ACC112 (cell line): Measurements from ENCODE around the gene MGAT5.

Source experiments
- H2AFZ ChIP-seq: fragments of 200-600 bp; sonication (generic); one replicate; pipeline ENCODE4 v1.6.0; 2017; ENCODE audit warnings: antibody characterized with exemption, low read length; ENCODE audit not compliant: unreplicated experiment
- H3K27ac ChIP-seq: fragments of 200-600 bp; sonication (generic); 2 replicates; pipeline ENCODE4 v1.5.1; 2014; ENCODE audit warnings: low read depth, mild to moderate bottlenecking, antibody characterized with exemption, low read length, moderate library complexity
- H3K27me3 ChIP-seq: fragments of 200-600 bp; sonication (generic); 2 replicates; pipeline ENCODE4 v1.6.1; 2014; ENCODE audit warnings: mild to moderate bottlenecking, antibody characterized with exemption, low read length, moderate library complexity, mixed read lengths; ENCODE audit not compliant: insufficient read depth
- H3K36me3 ChIP-seq: fragments of 200-600 bp; sonication (generic); 2 replicates; pipeline ENCODE4 v1.6.1; 2016; ENCODE audit warnings: mild to moderate bottlenecking, antibody characterized with exemption, low read length, moderate library complexity, mixed read lengths; ENCODE audit not compliant: insufficient read depth
- H3K4me1 ChIP-seq: fragments of 200-600 bp; sonication (generic); one replicate; pipeline ENCODE4 v1.6.1; 2016; ENCODE audit warnings: low read length, mixed read lengths; ENCODE audit not compliant: insufficient read depth, unreplicated experiment, control insufficient read depth
- H3K4me3 ChIP-seq: fragments of 200-600 bp; sonication (generic); 2 replicates; pipeline ENCODE4 v1.5.1; 2014; ENCODE audit warnings: mild to moderate bottlenecking, low read depth, low read length
- H3K79me2 ChIP-seq: fragments of 200-600 bp; sonication (generic); one replicate; pipeline ENCODE4 v1.6.0; 2016; ENCODE audit warnings: low read length; ENCODE audit not compliant: control insufficient read depth, unreplicated experiment, insufficient read depth

MGAT5 gene

DNA sequence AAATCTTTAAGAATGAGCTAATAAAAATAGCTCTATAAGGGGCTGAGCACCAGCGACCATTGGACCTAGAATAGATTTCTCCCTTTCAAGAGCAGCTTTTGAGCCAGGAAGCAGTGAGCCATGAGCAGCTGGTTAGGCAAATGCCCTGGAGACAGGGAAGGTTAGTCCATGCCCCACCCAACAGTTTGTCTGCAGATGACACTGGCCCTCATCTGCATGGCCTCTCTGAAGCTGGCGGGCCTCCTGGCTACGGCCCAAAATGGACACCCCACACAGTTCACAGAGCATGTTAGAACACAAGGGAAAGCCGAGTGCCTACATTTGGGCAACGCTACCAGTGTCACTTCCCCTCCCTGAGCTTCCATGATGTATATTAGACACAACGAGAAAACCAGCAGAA is 201.1 kb downstream of the MGAT5 start:
- Histone ChIP-seq H3K4me1 (no peaks in the 10 kb centered on the region), H3K36me3 (no peaks in the 10 kb centered on the region), H2AFZ (no peak overlapping the region), H3K4me3 (no peak overlapping the region), H3K27ac (no peak overlapping the region), H3K27me3 (no peaks in the 10 kb centered on the region), H3K79me2 (no peaks in the 10 kb centered on the region)

DNA sequence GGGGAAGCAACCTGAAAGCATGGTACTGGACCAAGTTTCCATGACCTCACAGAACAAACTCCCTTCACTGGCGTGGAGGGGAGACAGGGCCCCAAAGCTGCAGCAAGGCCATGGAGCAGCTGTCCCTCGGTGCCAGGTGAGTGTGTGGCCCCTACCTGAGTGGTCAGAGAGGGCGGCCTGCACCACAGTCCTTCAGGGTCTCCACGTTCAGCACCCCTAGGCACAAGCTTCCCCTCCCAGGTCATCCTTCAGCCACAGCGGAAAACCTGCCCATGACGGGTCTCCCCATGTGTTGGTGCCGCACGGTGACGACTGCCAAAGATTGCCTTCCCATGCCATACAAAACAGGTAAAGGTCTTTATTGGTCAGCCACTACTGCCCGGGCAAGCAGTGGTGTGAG is 201.6 kb downstream of the MGAT5 start:
- Histone ChIP-seq H3K4me1 (no peaks in the 10 kb centered on the region), H3K79me2 (no peaks in the 10 kb centered on the region), H3K36me3 (no peaks in the 10 kb centered on the region), H2AFZ (no peak overlapping the region), H3K4me3 (no peak overlapping the region), H3K27ac (no peak overlapping the region), H3K27me3 (no peaks in the 10 kb centered on the region)

DNA sequence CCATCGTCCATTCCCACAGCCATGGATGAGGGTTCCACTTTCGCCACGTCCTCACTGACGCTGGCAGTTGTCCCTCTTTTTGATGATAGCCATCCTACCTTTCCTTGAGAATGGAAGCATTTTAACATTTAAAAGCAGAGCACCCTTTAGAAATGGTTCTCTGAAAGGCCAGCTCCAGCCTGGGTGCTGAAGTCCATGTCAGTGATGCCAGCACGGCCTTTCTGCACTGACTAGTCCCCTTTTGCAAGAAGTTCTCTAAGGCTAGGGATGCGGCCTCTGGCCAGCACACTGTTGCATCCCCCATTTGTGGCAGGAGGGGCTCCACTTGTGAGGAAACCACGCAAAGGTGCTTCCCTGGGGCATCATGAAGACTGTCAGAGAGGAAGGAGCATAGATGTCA is 203.5 kb downstream of the MGAT5 start:
- no peak overlapping the region for H2AFZ ChIP-seq
- no peak overlapping the region for H3K27ac ChIP-seq
- H3K4me3 ChIP-seq, result no peak overlapping the region
- H3K36me3 ChIP-seq, result no peaks in the 10 kb centered on the region
- H3K4me1 ChIP-seq, result peaks cover 7% of the 10 kb centered on the region
- H3K27me3 ChIP-seq, result 0 out of 2 replicates have a peak, but pooled peaks cover 3% of the 10 kb centered on the region
- no peaks in the 10 kb centered on the region for H3K79me2 ChIP-seq

DNA sequence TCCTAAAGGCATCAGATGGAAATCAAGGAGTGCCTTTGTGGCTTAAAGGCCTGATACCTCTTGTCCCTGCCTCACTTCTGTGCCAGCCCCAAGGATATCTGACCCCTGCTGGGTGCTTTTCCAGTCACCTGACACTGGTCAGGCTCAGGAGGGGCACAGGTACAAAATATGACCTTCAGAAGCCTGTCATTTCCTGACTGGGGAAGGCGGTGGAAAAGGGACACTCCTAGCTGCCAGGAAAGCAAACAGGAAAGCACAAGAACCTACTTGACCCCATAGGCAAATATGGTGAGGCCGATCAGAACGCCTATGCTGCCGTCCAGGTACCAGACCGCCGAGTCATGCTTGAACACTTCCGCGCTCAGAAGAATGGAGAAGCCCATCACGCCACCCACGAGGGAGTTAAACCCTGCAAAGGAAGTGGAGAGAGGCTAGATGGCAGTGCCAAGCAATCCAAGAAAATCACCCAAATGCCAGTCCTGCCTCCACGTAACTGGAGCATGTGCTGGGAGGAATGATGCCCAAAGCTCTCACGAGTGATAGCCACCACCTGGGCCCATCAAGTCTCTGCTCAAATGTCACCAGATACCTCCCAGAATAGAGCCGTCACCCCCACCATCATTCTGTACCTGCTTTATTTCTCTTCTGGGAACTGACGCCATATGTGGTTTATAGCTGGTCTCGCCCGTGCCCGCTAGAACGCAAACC is 204.0 kb downstream of the MGAT5 start:
- 0 out of 2 replicates have a peak, but pooled peaks cover 7% of the 10 kb centered on the region for H3K27me3 ChIP-seq
- H3K4me3 ChIP-seq, result no peak overlapping the region
- H3K36me3 ChIP-seq, result no peaks in the 10 kb centered on the region
- H3K4me1 ChIP-seq, result peaks cover 7% of the 10 kb centered on the region
- H3K79me2 ChIP-seq, result no peaks in the 10 kb centered on the region
- H3K27ac ChIP-seq, result no peak overlapping the region
- no peak overlapping the region for H2AFZ ChIP-seq

DNA sequence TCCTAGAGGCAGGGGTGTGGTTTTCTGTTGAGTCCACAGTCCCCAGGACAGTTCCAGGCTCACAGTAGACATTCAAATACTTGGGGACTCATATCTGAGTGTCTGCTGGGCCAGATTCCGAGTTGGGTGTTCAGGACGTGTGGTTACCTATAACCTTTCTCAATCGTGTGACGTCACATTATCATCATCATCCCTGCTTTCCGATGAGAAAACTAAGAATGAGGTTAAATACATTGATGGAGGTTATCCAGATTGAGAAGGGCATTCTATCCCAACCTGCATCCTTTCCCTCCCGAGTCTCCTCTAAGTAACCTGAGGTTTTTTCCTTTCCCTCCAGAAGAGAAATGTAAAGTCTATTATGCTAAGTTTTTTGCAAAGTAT is 204.6 kb downstream of the MGAT5 start:
- H3K27ac ChIP-seq, result no peak overlapping the region
- no peaks in the 10 kb centered on the region for H3K79me2 ChIP-seq
- no peaks in the 10 kb centered on the region for H3K36me3 ChIP-seq
- H3K4me1 ChIP-seq, result peaks cover 7% of the 10 kb centered on the region
- H3K4me3 ChIP-seq, result no peak overlapping the region
- H2AFZ ChIP-seq, result no peak overlapping the region
- 0 out of 2 replicates have a peak, but pooled peaks cover 10% of the 10 kb centered on the region for H3K27me3 ChIP-seq

DNA sequence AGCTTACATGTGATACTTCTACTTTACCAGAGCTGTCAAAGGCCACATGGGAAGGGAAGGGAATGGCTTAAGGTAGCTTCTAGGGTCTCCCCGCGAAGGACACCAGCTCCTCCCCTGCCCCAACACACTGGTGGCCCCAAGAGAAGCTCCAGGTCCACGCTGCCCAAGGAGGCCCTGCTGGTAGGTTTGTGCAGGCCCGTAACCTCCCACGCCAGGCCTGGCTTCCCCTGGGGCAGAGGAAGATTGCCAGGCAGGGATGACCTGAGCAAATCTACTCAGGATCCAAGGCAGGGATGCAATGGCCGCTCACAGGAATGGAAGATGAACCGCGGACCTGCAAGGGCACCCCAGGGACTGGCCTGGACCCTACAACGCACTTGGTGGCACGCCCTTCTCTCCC is 205.1 kb downstream of the MGAT5 start:
- H3K79me2 ChIP-seq, result no peaks in the 10 kb centered on the region
- no peak overlapping the region for H3K4me3 ChIP-seq
- no peaks in the 10 kb centered on the region for H3K36me3 ChIP-seq
- H3K27me3 ChIP-seq, result 0 out of 2 replicates have a peak, but pooled peaks cover 14% of the 10 kb centered on the region
- H3K27ac ChIP-seq, result no peak overlapping the region
- no peak overlapping the region for H2AFZ ChIP-seq
- peaks cover 7% of the 10 kb centered on the region for H3K4me1 ChIP-seq

DNA sequence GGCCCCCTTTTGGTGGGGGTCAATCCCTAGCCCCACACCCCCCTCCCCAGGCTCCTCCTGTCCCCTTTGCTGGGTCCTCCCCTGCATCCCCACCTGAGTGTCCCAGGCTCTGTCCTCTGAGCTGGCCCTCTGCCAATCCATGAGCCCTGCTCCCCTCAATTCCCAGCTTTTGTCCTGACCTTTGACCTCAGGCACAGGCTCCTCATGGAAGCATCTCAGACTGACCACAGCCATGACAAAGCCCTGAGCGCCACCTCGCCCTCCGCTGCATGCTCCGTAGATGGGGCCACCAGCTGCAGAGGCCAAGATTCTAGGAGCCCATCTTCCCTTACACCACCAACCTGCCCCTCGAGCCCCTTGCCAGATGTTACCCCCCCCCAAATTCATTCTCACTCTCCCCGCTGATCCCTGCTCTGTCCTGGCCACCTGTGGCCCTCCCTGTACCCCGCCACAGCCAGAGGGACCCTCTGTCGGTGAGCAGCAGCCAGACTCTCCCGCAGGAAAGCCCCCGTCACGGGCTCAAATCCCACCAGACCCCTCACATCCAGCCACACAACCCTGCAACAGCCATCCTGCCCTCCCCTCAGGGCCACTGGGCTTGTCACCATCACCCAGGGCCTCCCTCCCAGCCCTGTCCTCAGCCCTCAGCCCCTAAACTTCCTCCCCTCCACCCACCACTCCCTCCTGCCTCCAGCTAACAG is 206.0 kb downstream of the MGAT5 start:
- no peak overlapping the region for H3K4me3 ChIP-seq
- H3K36me3 ChIP-seq, result no peaks in the 10 kb centered on the region
- H2AFZ ChIP-seq, result no peak overlapping the region
- peaks cover 7% of the 10 kb centered on the region for H3K4me1 ChIP-seq
- H3K79me2 ChIP-seq, result no peaks in the 10 kb centered on the region
- no peak overlapping the region for H3K27ac ChIP-seq
- H3K27me3 ChIP-seq, result 0 out of 2 replicates have a peak, but pooled peaks cover 15% of the 10 kb centered on the region

DNA sequence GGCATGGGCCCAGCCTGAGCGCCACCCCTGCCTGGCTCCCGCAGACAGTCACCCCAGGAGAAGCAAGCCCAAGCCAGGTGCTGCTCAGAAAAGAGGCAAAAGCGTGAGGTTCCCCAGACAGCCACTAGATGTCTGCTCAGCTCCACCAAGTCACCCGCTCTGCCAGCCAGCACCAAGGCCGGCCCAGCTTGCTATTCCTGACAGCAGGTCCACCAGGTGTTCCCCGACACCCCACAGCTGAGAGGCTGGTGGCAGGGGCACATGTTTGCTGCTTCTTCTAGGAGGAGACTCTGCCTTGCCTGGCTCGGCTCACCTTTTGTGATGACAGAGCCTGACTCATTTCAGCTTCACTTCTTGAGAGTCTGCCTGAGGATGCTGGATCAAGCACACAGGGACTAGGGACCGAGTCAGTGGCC is 206.7 kb downstream of the MGAT5 start:
- Histone ChIP-seq H3K27ac (no peak overlapping the region), H3K79me2 (no peaks in the 10 kb centered on the region), H3K27me3 (peaks cover 15% of the 10 kb centered on the region; the same call in 1 of the 2 replicates), H3K4me3 (no peak overlapping the region), H3K36me3 (no peaks in the 10 kb centered on the region), H3K4me1 (peaks cover 7% of the 10 kb centered on the region), H2AFZ (no peak overlapping the region)

DNA sequence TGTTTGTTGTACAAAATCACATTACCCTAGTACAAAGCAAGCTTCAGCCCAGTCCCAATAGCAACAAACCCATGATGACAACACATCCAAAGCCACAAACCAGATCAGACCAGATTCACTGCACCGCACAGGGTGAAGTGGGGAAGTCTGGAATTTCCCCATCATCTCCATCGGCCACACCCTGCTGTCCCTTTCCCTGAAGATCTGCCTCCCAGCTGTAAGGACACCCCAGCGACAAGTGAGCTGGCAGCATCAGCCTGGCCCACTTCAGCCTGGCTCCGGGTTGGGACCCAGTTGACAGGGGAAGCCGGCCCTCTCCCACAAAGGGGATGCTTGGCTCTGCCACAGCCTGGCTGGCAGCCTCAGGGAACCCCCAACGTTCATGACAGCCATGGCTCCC is 207.6 kb downstream of the MGAT5 start:
- Histone ChIP-seq H3K27me3 (peaks cover 15% of the 10 kb centered on the region; the same call in 1 of the 2 replicates), H3K4me3 (no peak overlapping the region), H3K36me3 (no peaks in the 10 kb centered on the region), H3K27ac (no peak overlapping the region), H2AFZ (no peak overlapping the region), H3K4me1 (peaks cover 7% of the 10 kb centered on the region), H3K79me2 (no peaks in the 10 kb centered on the region)

DNA sequence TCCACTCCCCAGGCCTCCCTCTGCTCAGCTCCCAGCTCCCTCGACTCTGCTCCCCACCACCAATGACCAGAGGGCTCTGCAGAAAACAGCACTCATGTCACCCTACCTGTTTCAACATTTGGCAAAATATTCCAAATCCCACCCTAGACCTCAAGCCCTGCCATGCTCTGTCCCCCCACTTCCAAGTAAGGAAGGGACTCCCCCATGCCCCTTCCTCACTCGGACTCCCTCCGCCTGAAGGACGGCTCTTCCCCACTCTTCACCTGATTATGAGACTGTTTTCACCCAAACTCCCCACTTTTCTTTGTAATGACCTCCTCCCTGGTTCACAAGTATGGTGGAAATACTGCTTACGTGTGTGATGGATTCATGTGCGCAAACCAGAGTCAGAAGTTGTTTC is 208.4 kb downstream of the MGAT5 start:
- H2AFZ ChIP-seq, result no peak overlapping the region
- peaks cover 7% of the 10 kb centered on the region for H3K4me1 ChIP-seq
- no peak overlapping the region for H3K4me3 ChIP-seq
- H3K27me3 ChIP-seq, result peaks cover 15% of the 10 kb centered on the region; the same call in 1 of the 2 replicates
- H3K27ac ChIP-seq, result no peak overlapping the region
- no peaks in the 10 kb centered on the region for H3K79me2 ChIP-seq
- H3K36me3 ChIP-seq, result no peaks in the 10 kb centered on the region
